Stimulated activated CD4-positive, alpha-beta T cell treated with anti-CD3 and anti-CD28 coated beads, Interleukin-15, amount 100 ng/mL, for 1 hour (primary cell): Measurements from ENCODE around the gene OTUB2.

Experiments used
- DNase-seq, 2 donors: peaks; one replicate each; pipeline ENCODE4 v3.0.0-alpha.2; 2020; ENCODE audit warnings: low read depth in 1 of 2, low spot score in 1 of 2

Gene OTUB2

GRCh38 chr14:94040247-94040646, 14.1 kb downstream of the OTUB2 start:
- no peak for DNase-seq

- DNase-seq, result no peak
These were observed 14.7 kb downstream of the OTUB2 start for GRCh38 chr14:94040796-94041195.

GRCh38 chr14:94041551-94042346, 15.6 kb downstream of the OTUB2 start:
- DNase-seq, result no peak

GRCh38 chr14:94042433-94043091, 16.4 kb downstream of the OTUB2 start:
- DNase-seq, result no peak

- DNase-seq, result no peak
These were observed 17.1 kb downstream of the OTUB2 start for GRCh38 chr14:94043111-94043755.

- DNase-seq, result no peak
These were observed 17.8 kb downstream of the OTUB2 start for GRCh38 chr14:94043756-94044475.

- no peak for DNase-seq
These were observed 18.4 kb downstream of the OTUB2 start for GRCh38 chr14:94044476-94045091.

GRCh38 chr14:94045101-94045500, 19.0 kb downstream of the OTUB2 start:
- no peak for DNase-seq

- DNase-seq, result no peak
These were observed 19.6 kb downstream of the OTUB2 start for GRCh38 chr14:94045563-94046345.

GRCh38 chr14:94046696-94047250, 20.6 kb downstream of the OTUB2 start:
- DNase-seq, result no peak

- no peak for DNase-seq
These were observed 21.4 kb downstream of the OTUB2 start for GRCh38 chr14:94047581-94047980.

GRCh38 chr14:94048691-94049624, 22.8 kb downstream of the OTUB2 start:
- DNase-seq, result no peak

- no peak for DNase-seq
These were observed 23.5 kb downstream of the OTUB2 start for GRCh38 chr14:94049625-94050023.

- no peak for DNase-seq
These were observed 24.2 kb downstream of the OTUB2 start for GRCh38 chr14:94050231-94050880.

GRCh38 chr14:94051115-94051514, 25.0 kb downstream of the OTUB2 start:
- DNase-seq, result no peak

GRCh38 chr14:94051779-94052178, 25.6 kb downstream of the OTUB2 start:
- DNase-seq, result no peak

- DNase-seq, result no peak
These were observed 26.1 kb downstream of the OTUB2 start for GRCh38 chr14:94052199-94052598.

GRCh38 chr14:94052662-94053061, 26.5 kb downstream of the OTUB2 start:
- no peak for DNase-seq
